HG03521 (cell line): ENCODE data around the gene OLIG3.

ENCODE experiments used
- ATAC-seq: cut with Tn5 transposase; IDR thresholded peaks from one replicate; pipeline ENCODE4 v1.9.1; 2021; ENCODE audit warnings: mild to moderate bottlenecking, moderate library complexity; ENCODE audit not compliant: unreplicated experiment

The OLIG3 gene

DNA sequence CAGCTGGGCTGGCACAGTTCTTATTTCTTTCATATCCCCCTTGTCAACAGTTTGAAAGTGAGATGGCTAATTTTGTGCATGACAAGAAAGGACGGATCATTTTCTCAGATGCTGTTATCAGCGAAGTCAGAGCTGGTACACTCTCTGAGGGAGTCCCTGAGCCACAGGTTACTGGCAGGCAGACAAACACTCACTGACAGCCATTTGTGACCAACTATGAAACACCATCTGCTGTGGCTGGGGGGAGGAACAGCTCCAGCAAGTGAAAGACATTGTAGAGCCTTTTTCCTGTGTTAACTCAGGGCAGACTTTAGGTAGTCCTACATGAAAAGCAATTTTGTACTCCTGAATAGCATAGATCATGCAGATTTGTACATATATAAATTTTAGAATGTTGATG lies 22.2 kb downstream of the OLIG3 start:
- no peak for ATAC-seq

GRCh38 chr6:137471497-137471896 lies 22.7 kb downstream of the OLIG3 start:
- no peak for ATAC-seq

- no peak for ATAC-seq
These were observed 27.0 kb downstream of the OLIG3 start for GRCh38 chr6:137467211-137467610.

- no peak for ATAC-seq
These were observed 28.7 kb downstream of the OLIG3 start for GRCh38 chr6:137465378-137466009.

DNA sequence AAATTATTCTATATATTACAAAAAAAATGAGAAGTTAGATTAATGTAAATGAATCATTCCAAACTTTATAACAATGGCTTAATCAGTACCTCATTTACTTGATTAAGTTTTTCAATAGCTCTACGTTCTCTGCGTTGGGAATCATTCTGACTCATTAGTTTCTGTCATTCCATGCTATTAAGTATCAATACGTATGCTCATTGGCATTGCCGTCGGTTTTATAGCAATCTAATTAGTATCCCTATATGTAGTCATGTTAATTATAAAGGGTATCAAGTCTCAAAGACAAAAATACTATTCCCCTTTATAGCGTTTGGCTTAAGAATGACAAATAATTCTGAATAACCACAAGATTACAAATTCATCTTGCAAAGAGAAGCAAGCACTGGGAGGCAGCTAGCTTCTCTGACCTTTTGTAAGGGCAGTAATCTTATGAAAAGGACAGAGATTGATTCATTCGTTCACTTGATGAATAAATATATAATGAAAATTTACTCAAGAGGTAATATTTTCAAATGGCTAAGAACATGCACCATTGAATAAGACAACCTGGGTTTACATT lies 41.8 kb downstream of the OLIG3 start:
- no peak for ATAC-seq

- no peak for ATAC-seq
These were observed 50.3 kb downstream of the OLIG3 start for GRCh38 chr6:137443901-137444300.
